Activated CD4-positive, alpha-beta T cell treated with anti-CD3 and anti-CD28 coated beads, Interleukin-10, Interleukin-2, amounts not matched to agents 100 ng/mL and 50 ng/mL, durations not matched to agents 16 hours and 8 hours (primary cell): ENCODE results near the gene PLEKHJ1.
"Not testable (repeated sequence)": the region's sequence is repeated elsewhere in the genome, so short reads cannot be mapped to it uniquely, and the experiment has no call there.

Source experiments
- DNase-seq: peaks from one replicate; pipeline ENCODE4 v3.0.0-alpha.2; 2020

Gene PLEKHJ1

GRCh38 chr19:2236314-2237050 lies at the start of gene PLEKHJ1, which contains the start of gene SF3A2:
PLEKHJ1 (minus strand) TSS chr19:2236329; CDS start chr19:2236248, 81 bp downstream.
SF3A2 (plus strand) TSS chr19:2236824; CDS start chr19:2243419, 6,595 bp downstream.
- peak; percentile 99 for DNase-seq

- no peak for DNase-seq
Measured at GRCh38 chr19:2283835-2284507, 47.8 kb upstream of the PLEKHJ1 start.

GRCh38 chr19:2282862-2283237 lies 46.7 kb upstream of the PLEKHJ1 start:
- no peak for DNase-seq

- DNase-seq = no peak
Measured at GRCh38 chr19:2282062-2282861, 46.1 kb upstream of the PLEKHJ1 start, which contains the start of gene PEAK3. PEAK3 (minus strand) TSS chr19:2282175; CDS start chr19:2280931, 1,244 bp downstream.

GRCh38 chr19:2281265-2282061 lies 45.3 kb upstream of the PLEKHJ1 start:
- not testable (repeated sequence) for DNase-seq

- no peak for DNase-seq
Measured at GRCh38 chr19:2280633-2281264, 44.6 kb upstream of the PLEKHJ1 start.

GRCh38 chr19:2278459-2279158 lies 42.5 kb upstream of the PLEKHJ1 start:
- DNase-seq = no peak

- DNase-seq = no peak
Measured at GRCh38 chr19:2277138-2277537, 41.0 kb upstream of the PLEKHJ1 start.

GRCh38 chr19:2276429-2276986 lies 40.4 kb upstream of the PLEKHJ1 start:
- DNase-seq = no peak

GRCh38 chr19:2275588-2276428 lies 39.7 kb upstream of the PLEKHJ1 start:
- DNase-seq = no peak

- DNase-seq = peak; percentile 48
Measured at GRCh38 chr19:2274931-2275535, 38.9 kb upstream of the PLEKHJ1 start.

GRCh38 chr19:2274185-2274711 lies 38.1 kb upstream of the PLEKHJ1 start:
- DNase-seq = no peak

GRCh38 chr19:2273356-2274184 lies 37.4 kb upstream of the PLEKHJ1 start:
- peak; percentile 88 for DNase-seq

- DNase-seq = no peak
Measured at GRCh38 chr19:2271234-2272103, 35.3 kb upstream of the PLEKHJ1 start.

- peak; percentile 77 for DNase-seq
Measured at GRCh38 chr19:2270423-2271233, 34.5 kb upstream of the PLEKHJ1 start.

- peak; percentile 42 for DNase-seq
Measured at GRCh38 chr19:2270157-2270422, 34.0 kb upstream of the PLEKHJ1 start.
